GM06990 (cell line): ENCODE measurements around the gene CACNA1D.

ENCODE experiments used
- DNase-seq: peaks from one replicate; pipeline ENCODE4 v3.0.0-alpha.2; 2011; ENCODE audit not compliant: insufficient read length; ENCODE audit errors: extremely low read depth
- H3K27me3 ChIP-seq: replicated peaks from 2 replicates; pipeline ENCODE4 v1.6.0; 2011; ENCODE audit warnings: low read length; ENCODE audit not compliant: control insufficient read depth, insufficient read depth
- H3K36me3 ChIP-seq: 2 replicates; pipeline ENCODE4 v1.5.1; 2011; ENCODE audit warnings: low read length; ENCODE audit not compliant: control insufficient read depth, insufficient read depth
- H3K4me3 ChIP-seq: replicated peaks from 2 replicates; pipeline ENCODE4 v1.5.1; 2011; ENCODE audit warnings: low read depth, mild to moderate bottlenecking, control low read depth, low read length
- TF ChIP-seq, protein P1 (sequence below): IDR thresholded peaks from 2 replicates; pipeline ENCODE4 v1.5.1; 2011; ENCODE audit warnings: low read length, control low read depth, mild to moderate bottlenecking, inconsistent platforms; ENCODE audit not compliant: insufficient read depth, poor library complexity, severe bottlenecking

CACNA1D gene

DNA sequence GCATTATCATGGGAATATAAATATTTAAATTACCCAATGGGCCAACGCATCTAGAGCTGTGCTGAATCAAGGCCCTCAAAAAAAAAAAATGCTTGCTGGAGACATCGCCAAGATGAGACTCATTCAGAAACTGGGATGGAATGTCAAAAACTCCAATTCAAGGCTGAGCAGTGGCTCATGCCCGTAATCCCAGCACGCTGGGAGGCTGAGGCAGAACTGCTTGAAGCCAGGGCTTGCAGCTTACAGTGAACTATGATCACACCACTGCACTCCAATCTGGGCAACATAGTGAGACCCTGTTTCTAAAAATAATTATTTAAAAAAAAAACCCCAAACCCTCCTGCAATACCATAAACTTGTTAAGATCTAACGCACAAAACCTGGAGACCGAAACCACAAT is 3.1 kb upstream of the CACNA1D start:
- Histone ChIP-seq H3K27me3 (peaks cover 3% of the 10 kb centered on the region), H3K36me3 (no peaks in the 10 kb centered on the region), H3K4me3 (no peak overlapping the region)
- DNase-seq: no peak
- TF ChIP-seq, protein P1, sequence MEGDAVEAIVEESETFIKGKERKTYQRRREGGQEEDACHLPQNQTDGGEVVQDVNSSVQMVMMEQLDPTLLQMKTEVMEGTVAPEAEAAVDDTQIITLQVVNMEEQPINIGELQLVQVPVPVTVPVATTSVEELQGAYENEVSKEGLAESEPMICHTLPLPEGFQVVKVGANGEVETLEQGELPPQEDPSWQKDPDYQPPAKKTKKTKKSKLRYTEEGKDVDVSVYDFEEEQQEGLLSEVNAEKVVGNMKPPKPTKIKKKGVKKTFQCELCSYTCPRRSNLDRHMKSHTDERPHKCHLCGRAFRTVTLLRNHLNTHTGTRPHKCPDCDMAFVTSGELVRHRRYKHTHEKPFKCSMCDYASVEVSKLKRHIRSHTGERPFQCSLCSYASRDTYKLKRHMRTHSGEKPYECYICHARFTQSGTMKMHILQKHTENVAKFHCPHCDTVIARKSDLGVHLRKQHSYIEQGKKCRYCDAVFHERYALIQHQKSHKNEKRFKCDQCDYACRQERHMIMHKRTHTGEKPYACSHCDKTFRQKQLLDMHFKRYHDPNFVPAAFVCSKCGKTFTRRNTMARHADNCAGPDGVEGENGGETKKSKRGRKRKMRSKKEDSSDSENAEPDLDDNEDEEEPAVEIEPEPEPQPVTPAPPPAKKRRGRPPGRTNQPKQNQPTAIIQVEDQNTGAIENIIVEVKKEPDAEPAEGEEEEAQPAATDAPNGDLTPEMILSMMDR: no peak

DNA sequence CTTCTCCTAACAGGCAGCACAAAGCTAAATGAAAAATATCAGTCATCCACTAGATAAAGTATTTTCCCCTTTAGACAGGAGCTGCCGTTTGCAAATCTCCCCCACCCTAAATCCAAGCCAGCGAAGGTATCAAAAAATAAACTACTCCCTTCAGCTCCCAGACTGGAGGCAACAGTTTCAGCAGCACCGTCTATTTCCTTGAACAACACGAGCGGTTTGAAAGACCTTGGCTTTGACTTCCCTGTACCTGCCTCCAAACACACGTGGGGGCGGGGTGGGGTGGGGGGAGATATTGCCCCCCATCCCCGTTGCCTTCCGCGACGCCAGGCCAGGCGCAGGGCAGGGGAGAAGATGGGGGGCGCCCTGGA is 832 bp upstream of the CACNA1D start:
- H3K36me3 ChIP-seq: no peaks in the 10 kb centered on the region
- H3K4me3 ChIP-seq: no peak overlapping the region

DNA sequence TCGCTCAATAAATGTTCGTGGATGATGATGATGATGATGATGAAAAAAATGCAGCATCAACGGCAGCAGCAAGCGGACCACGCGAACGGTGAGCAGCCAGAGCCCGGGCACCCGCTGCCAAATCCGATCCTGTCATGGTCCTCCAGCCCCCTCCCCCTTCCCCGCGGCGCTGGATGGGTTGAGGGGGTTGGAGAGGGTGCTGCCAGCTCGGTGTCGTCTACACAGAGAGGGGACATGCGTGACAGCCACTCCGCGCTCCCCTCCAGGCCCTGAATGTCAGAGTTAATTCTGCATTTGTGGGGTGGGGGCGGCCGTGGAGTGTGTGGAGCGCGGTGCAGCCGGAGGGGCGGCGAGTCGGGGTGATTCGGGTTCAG is 722 bp downstream of the CACNA1D start:
- peaks cover 5% of the 10 kb centered on the region for H3K27me3 ChIP-seq

More for the DNA sequence above, 832 bp upstream of the CACNA1D start:
- peaks cover 3% of the 10 kb centered on the region for H3K27me3 ChIP-seq
- TF ChIP-seq, protein P1: no peak
- no peak for DNase-seq

DNA sequence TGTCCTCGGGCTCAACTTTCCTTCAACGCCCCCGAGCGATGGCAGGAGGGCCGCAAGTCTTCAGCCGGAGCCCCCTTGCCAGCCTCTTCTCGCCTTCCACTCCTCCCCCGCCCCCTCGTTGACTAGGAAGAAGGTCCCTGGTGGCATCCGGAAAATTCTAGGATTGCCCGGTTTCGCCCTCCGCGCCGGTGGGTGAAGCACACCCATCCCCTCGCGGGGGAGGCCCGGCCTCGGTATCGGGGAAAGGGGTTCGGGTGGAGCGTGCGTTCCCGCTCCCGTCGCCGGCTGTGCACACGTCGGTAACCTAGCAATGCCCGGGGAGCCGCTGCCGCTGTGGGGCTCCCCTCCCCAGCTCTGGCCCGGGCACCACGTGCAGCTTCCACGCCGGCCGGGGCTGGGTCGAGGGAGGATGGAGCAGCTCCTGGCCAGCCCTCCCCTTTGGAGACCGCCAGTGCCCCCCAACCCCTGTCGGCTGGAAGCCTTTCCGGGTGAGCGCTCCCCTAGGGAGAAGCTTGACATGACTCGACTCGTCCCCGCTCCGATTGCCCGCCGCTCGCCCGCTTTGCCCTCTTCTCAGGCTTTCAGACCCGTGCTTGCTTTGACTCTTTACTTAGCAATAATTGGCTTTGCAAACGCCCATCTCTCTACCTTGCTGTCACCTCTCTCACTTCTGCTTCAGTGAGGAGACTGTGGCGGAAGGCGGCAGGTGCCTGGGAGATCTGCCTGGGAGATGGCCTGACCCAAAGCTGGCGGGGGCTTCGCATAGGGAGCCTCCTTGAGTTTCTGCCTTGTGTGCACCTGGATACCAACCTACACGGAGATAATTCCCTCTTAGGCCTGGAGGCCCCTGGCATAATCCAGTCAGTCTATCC is 1.3 kb downstream of the CACNA1D start:
- DNase-seq: peak; percentile 12
- peak overlapping the region; percentile 6 for H3K4me3 ChIP-seq
- TF ChIP-seq, protein P1: no peak
- peaks cover 5% of the 10 kb centered on the region for H3K27me3 ChIP-seq
- H3K36me3 ChIP-seq: no peaks in the 10 kb centered on the region

More for the DNA sequence above, 722 bp downstream of the CACNA1D start:
- no peak overlapping the region; the same call in 1 of the 2 replicates for H3K4me3 ChIP-seq
- peak; percentile 3 for DNase-seq
- TF ChIP-seq, protein P1: no peak
- H3K36me3 ChIP-seq: no peaks in the 10 kb centered on the region

DNA sequence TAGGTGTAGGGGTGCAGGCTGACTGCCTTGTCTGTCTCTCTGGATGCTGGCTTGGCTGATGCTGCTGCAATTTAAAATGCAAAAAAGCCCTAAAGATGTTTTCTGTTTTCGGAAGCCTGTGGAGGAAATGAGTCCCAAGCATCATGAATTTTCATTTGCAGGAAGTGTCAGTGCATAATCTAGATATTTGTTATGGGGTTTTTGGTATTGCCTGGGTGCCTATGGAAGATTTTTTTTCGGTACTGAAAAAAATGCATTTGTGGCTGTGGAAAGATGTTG is 1.9 kb downstream of the CACNA1D start:
- DNase-seq: no peak
- Histone ChIP-seq H3K36me3 (no peaks in the 10 kb centered on the region), H3K27me3 (peaks cover 5% of the 10 kb centered on the region), H3K4me3 (no peak overlapping the region)
- TF ChIP-seq, protein P1: no peak
